ENCODE data around the gene ZNF143.

DNA sequence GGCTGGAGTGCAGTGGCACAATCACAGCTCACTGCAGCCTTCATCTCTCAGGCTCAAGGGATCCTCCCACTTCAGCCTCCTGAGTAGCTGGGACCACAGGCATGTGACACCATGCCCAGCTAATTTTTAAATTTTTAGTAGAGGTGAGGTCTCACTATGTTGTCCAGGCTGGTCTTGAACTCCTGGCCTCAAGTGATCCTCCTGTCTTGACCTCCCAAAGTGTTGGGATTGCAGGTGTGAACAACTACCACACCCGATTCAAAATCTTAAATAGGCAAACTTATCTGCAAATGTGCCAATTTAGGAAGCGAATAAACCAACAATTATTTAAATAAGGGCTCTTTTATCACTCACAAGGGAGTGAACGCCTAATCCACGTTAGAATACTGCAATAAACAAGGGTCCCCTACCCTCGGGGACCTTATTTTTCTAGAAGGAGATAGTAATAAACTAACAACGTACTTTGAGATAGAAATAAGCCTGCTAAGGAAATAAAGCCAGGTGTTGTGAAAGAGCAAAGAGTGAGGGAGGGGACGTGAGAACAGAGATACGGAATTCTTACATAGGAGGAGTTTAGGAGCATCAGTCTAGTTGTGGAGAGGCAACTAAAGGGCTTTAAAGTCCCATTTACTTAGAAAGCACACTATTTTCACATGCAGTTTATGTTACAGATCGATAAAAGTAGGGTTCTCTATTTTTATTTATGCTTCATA is 109.7 kb downstream of the ZNF143 start:
- TF ChIP-seq, protein P1, sequence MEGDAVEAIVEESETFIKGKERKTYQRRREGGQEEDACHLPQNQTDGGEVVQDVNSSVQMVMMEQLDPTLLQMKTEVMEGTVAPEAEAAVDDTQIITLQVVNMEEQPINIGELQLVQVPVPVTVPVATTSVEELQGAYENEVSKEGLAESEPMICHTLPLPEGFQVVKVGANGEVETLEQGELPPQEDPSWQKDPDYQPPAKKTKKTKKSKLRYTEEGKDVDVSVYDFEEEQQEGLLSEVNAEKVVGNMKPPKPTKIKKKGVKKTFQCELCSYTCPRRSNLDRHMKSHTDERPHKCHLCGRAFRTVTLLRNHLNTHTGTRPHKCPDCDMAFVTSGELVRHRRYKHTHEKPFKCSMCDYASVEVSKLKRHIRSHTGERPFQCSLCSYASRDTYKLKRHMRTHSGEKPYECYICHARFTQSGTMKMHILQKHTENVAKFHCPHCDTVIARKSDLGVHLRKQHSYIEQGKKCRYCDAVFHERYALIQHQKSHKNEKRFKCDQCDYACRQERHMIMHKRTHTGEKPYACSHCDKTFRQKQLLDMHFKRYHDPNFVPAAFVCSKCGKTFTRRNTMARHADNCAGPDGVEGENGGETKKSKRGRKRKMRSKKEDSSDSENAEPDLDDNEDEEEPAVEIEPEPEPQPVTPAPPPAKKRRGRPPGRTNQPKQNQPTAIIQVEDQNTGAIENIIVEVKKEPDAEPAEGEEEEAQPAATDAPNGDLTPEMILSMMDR (IDR thresholded peaks at IDR 0.05) = no peak
- TF ChIP-seq ZFX (IDR thresholded peaks at IDR 0.05; ENCODE audit: borderline replicate concordance) = no peak
